Measurements from ENCODE around the gene GPC2. TPM values are rescaled to one million over a fixed set of nuclear protein-coding genes. Genes with fewer than 3 reads are reported as not detected.

Gene GPC2
- polyA plus RNA-seq, 1 donor (not counting 4 experiments of a cell fraction or from before 2014, with no cell fraction given): 0.55 TPM

- Histone ChIP-seq H3K4me2 (ENCODE audit: control insufficient read depth, extremely low read depth, insufficient read depth, low read depth, low read length) (no peak overlapping the region), H4K20me1 (ENCODE audit: control insufficient read depth, extremely low read depth, insufficient read depth, low read length) (peaks cover 7% of the 10 kb centered on the region), H3K9ac (ENCODE audit: control insufficient read depth, extremely low read depth, insufficient read depth, low read length) (no peak overlapping the region), H3K79me2 (ENCODE audit: control insufficient read depth, insufficient read depth, low read length) (peaks cover 17% of the 10 kb centered on the region), H3K4me3 (ENCODE audit: control insufficient read depth in 2 of 3, extremely low read depth in 1 of 3, insufficient read depth in 2 of 3, low read depth in 1 of 3, low read length in 3 of 3) (no peak overlapping the region), H3K27me3 (ENCODE audit: control insufficient read depth, extremely low read depth, insufficient read depth, low read length) (no peaks in the 10 kb centered on the region), H3K4me1 (ENCODE audit: control insufficient read depth, extremely low read depth, insufficient read depth, low read length) (peaks cover 27% of the 10 kb centered on the region), H3K9me1 (ENCODE audit: control insufficient read depth, extremely low read depth, insufficient read depth, low read length) (no peaks in the 10 kb centered on the region), H3K36me3 (ENCODE audit: control insufficient read depth in 2 of 2, extremely low read depth in 1 of 2, insufficient read depth in 2 of 2, low read length in 2 of 2) (peaks cover 16 to 27% of the 10 kb centered on the region in 2 experiments), H3K27ac (ENCODE audit: control insufficient read depth, insufficient read depth, low read length) (no peak overlapping the region), H2AFZ (ENCODE audit: control insufficient read depth, low read length) (no peak overlapping the region), H3K9me3 (ENCODE audit: control insufficient read depth, low read depth, low read length) (no peaks in the 10 kb centered on the region)
- FAIRE-seq: no peak
- no peak for TF ChIP-seq EZH2 (IDR thresholded peaks at IDR 0.05; ENCODE audit: low read length)
- TF ChIP-seq, protein P1, sequence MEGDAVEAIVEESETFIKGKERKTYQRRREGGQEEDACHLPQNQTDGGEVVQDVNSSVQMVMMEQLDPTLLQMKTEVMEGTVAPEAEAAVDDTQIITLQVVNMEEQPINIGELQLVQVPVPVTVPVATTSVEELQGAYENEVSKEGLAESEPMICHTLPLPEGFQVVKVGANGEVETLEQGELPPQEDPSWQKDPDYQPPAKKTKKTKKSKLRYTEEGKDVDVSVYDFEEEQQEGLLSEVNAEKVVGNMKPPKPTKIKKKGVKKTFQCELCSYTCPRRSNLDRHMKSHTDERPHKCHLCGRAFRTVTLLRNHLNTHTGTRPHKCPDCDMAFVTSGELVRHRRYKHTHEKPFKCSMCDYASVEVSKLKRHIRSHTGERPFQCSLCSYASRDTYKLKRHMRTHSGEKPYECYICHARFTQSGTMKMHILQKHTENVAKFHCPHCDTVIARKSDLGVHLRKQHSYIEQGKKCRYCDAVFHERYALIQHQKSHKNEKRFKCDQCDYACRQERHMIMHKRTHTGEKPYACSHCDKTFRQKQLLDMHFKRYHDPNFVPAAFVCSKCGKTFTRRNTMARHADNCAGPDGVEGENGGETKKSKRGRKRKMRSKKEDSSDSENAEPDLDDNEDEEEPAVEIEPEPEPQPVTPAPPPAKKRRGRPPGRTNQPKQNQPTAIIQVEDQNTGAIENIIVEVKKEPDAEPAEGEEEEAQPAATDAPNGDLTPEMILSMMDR (optimal IDR thresholded peaks at IDR 0.05 in 1 of 3, IDR thresholded peaks at IDR 0.05 in 1 of 3, conservative IDR thresholded peaks at IDR 0.05 in 1 of 3; ENCODE audit: extremely low read depth in 1 of 3, insufficient read depth in 2 of 3, low read length in 3 of 3): no peak
- dilution Hi-C loops (cut with MboI; ENCODE audit: extremely low pct_ligation_motif_present, low sequenced_read_pairs): no loop called here
- DNase-seq (ENCODE audit: low read depth, low spot score): no peak
These were observed 24.8 kb downstream of the GPC2 start for GRCh38 chr7:100152404-100152803.

DNA sequence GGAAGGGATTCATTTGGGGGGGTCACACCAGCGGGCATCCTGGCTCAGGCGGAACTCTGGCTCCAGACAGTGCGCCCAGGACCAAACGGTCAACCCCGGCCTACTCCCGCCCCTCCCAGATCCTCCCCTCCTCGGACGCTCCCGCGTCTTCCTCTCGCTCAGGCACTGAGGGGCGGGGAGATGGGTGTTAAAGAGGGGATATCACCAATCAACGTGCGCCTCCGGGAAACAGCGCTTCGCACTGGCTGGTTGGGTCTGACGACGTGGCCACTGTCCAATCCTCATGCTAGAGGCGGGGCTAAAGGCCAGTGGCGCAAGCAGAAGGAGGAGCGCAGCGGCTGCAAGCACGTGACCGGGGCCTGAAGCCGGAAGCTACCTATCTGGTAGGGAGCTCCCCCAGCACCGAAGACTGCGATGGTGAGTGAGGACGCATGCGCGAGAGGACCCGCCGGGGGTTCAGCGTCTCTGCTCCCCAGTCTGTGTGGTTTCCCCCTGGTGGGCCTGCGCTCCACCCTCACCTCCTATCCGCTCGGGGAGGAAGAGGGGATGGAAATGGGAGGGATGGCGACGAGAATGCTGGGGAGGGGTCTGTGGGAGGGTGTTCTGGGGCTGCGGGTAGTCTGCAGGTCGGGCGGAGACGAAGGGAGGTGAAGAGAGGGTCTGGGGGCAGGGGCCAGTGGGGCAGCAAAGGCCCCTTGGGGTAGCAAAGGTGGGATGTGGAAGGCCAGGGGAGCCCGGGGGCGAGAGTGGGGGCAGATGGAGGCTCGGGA, 28.4 kb downstream of the GPC2 start, which contains the start of gene LAMTOR4:
Gene LAMTOR4 (plus strand): TSS at position 360 of the 770 bp plus-strand sequence. CDS start 55 bp downstream, at position 415.
- Histone ChIP-seq H3K27me3 (ENCODE audit: control insufficient read depth, extremely low read depth, insufficient read depth, low read length) (no peaks in the 10 kb centered on the region), H3K9me3 (ENCODE audit: control insufficient read depth, low read depth, low read length) (no peaks in the 10 kb centered on the region), H3K9me1 (ENCODE audit: control insufficient read depth, extremely low read depth, insufficient read depth, low read length) (no peaks in the 10 kb centered on the region), H3K4me2 (ENCODE audit: control insufficient read depth, extremely low read depth, insufficient read depth, low read depth, low read length) (peak within 1 kb of the TSS; percentile 98), H4K20me1 (ENCODE audit: control insufficient read depth, extremely low read depth, insufficient read depth, low read length) (peaks cover 2% of the 10 kb centered on the region), H3K79me2 (ENCODE audit: control insufficient read depth, insufficient read depth, low read length) (peaks cover 16% of the 10 kb centered on the region), H3K27ac (ENCODE audit: control insufficient read depth, insufficient read depth, low read length) (peak within 1 kb of the TSS; percentile 63), H3K4me1 (ENCODE audit: control insufficient read depth, extremely low read depth, insufficient read depth, low read length) (peaks cover 18% of the 10 kb centered on the region), H3K36me3 (ENCODE audit: control insufficient read depth in 2 of 2, extremely low read depth in 1 of 2, insufficient read depth in 2 of 2, low read length in 2 of 2) (peaks cover 0 to 1% of the 10 kb centered on the region in 2 experiments), H3K9ac (ENCODE audit: control insufficient read depth, extremely low read depth, insufficient read depth, low read length) (peak within 1 kb of the TSS; percentile 78), H2AFZ (ENCODE audit: control insufficient read depth, low read length) (peak within 1 kb of the TSS; percentile 84), H3K4me3 (ENCODE audit: control insufficient read depth in 2 of 3, extremely low read depth in 1 of 3, insufficient read depth in 2 of 3, low read depth in 1 of 3, low read length in 3 of 3) (peak within 1 kb of the TSS; percentile 75 to 92 (median 85))
- dilution Hi-C loops (cut with MboI; ENCODE audit: extremely low pct_ligation_motif_present, low sequenced_read_pairs): no loop called here
- TF ChIP-seq, protein P1 (optimal IDR thresholded peaks at IDR 0.05 in 1 of 3, IDR thresholded peaks at IDR 0.05 in 1 of 3, conservative IDR thresholded peaks at IDR 0.05 in 1 of 3; ENCODE audit: extremely low read depth in 1 of 3, insufficient read depth in 2 of 3, low read length in 3 of 3): no peak
- TF ChIP-seq EZH2 (IDR thresholded peaks at IDR 0.05; ENCODE audit: low read length): no peak
- FAIRE-seq (peak; percentile 70), DNase-seq (ENCODE audit: low read depth, low spot score) (peak; percentile 99)
